NCI-H748 (cell line): ENCODE data around the gene CTDNEP1.

Experiments used
- DNase-seq: peaks from one replicate; lab custom pipeline; 2025; ENCODE audit not compliant: unreplicated experiment; lab: John Stamatoyannopoulos, UW

The CTDNEP1 gene

DNA sequence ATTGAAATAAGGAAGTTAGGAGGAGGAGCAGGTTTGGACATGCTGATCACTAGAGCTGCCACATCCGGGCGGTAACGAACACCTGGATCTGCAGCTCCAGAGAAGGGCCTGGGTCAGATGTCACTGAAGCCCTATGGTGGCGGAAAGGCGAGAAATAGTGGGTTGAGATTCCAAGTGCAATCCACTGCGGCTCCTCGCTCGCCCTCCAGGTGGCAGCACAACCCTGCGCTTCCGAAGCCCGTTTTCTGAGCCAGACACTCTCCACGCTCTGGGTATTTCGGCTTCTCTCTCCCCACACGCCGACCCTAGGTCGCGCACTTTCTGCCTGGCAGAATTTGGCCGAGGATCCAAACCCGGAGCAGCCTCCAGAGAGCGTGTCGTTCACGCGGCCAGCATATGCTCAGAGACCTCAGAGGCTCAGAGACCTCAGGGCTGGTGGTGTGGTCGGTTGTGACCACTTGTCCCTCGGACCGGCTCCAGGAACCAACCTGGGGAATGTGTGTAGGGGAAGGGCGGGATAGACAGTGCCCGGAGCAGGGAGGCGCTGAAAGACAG is 29.1 kb upstream of the CTDNEP1 start:
- peak; percentile 91 for DNase-seq

DNA sequence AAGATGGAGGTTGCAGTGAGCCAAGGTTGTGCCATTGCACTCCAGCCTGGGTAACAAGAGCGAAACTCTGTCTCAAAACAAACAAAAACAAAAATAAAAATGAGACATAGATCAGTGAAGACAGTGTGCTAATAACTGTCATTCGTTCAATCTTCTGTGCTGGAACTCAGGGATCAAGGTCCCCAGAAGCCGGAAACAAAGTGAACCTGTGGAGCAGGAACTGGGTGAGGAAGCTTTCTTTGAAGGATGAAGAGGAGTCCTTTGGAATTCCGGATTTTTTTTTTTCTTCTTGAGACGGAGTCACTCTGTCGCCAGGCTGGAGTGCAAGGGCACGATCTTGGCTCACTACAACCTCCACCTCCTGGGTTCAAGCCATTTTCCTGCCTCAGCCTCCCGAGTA is 27.9 kb upstream of the CTDNEP1 start:
- DNase-seq: no peak

DNA sequence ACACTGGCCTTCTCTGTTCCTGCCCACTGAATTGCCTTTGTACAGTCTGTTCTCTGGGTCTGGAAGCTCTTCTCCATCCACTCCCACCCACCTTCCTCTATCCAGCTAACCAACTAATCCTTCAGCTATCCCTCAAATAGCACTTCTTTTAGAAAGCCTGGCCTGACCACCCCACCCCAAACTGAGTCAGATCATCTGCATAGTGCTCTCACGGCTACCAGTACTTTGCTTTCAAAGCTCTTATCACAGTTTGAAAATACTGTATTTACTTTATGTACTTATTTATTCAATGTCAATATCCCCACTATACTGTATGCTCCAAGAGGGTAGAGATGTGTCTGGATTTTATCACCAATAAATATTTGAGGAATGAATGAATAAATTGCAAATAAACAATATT is 15.2 kb upstream of the CTDNEP1 start:
- no peak for DNase-seq

DNA sequence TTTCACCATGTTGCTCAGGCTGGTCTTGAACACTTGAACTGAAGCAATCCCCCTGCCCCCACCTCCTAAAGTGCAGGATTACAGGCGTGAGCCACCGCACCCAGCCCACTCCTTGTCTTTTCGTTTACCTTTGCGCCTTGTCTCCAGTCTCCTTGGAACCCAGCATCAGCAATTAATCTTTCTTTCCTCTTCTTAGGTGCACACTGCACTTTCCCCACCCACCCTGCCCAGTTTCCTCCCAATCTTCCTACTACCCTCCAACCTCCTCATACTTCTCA is 12.2 kb upstream of the CTDNEP1 start:
- no peak for DNase-seq

DNA sequence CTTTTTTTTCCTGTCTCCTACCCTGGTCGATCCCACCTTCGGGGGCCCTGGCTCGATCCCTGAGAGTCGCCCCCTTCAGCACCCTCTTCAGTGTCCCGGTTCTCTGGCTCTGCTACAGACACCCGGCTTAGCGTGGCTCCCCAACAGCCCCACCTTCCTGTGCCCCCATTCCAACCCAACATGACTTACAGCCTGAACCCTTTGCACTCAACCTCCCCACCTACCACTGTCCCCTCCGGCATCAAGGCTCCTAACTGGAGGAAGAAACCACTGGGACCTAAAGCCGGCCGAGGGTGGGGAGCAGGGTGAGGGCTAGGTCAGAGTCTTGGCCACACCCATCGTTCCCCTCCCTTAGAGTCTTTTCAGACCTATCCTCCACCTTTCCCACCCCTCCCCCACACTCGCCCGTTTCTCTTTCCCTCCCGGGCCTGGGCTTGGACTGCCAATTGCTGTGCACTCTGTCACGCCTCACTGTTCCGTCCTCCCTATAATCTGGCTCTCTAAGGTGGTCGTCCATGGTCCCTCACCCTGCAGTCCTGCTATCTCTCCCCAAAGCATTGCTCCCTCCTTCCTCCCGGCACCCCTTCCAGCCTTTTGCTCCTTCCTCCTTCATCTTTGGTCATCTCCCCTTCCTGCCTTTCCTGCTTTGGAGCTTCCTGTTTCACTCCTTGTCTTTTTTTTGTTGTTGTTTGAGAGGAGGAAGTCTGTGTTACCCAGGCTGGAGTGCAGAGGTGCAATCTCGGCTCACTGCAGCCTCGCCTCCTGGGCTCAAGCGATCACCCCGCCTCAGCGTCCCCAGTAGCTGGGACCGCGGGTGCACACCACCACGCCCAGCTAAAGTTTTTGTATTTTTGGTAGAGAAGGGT is 11.6 kb upstream of the CTDNEP1 start:
- DNase-seq: peak; percentile 77

DNA sequence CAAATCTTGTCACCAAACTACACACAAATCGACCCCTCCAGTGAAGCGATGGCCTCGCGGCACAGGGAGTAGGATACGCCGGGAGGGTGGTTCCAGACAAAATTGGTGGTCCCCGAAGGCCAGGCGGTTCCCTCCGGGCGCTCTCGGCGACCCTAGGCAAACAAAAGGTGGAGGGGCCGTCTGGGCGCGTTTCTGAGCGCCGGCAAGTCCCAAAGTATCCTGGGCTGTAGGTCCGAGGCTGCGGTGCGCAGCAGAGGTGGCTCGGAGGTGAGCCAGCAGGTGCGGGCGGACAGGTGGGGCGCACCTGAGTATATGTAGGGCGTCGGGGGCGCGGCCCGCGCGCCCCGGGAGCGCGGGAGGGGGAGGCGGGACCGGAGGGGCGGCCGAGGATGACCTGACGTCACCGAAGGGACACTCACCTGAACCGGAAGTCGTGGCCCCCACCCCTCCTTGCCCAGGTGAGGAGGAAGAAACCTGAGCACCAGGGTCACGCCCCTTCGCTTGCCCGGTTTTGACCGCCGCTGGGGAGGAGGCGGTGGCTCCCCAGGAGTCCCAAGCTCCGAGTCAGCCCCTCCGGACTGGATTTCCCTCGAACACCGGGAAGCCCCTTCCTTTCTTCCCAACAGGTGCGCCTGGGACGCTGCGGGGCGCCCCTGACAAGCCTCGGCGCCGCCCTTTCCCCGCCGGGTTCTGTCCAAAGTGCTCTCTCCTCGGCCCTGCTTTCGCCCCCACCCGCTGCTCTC is 10.8 kb upstream of the CTDNEP1 start, which contains the start of gene CLDN7:
Gene CLDN7 (minus strand): TSS at position 287 of the 743 bp plus-strand sequence. CDS start 435 bp downstream, outside the sequence.
- peak; percentile 97 for DNase-seq

DNA sequence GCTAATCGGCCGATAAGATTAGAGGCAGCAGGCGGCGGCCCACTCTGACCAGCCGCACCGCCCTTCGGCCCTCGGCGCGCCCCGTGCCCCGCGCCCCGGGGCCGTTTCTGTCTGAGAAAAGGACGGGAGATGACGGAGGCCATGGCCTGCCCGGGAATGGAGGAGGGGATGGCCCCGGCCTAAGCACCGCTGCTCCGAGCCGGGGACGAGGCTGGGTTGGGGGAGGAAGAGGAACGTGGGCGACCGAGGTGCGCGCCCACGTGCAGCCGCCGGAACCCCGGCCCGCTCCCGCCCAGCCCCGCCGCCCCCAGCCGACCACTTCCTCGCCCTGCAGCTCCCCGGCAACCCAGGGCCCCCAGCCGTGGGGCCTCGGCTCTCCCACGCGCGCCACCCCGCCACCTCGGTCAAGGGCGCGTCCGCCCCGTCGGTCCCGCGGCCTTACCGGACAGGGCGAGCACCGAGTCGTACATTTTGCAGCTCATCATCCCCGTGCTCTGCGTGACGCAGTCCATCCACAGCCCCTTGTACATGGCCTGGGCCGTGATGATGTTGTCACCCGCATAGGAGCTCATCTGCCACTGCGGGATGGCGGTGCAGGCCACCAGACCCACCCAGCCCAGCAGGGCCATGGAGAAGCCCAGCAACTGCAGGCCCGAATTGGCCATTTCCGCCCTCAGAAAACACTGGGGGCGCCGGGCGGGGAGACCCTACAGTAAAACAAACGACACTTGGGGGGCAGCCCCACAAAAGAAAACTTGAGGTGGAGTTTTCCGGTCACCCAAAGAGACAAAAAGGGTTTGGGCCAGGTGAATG is 10.1 kb upstream of the CTDNEP1 start:
- DNase-seq: peak; percentile 58

DNA sequence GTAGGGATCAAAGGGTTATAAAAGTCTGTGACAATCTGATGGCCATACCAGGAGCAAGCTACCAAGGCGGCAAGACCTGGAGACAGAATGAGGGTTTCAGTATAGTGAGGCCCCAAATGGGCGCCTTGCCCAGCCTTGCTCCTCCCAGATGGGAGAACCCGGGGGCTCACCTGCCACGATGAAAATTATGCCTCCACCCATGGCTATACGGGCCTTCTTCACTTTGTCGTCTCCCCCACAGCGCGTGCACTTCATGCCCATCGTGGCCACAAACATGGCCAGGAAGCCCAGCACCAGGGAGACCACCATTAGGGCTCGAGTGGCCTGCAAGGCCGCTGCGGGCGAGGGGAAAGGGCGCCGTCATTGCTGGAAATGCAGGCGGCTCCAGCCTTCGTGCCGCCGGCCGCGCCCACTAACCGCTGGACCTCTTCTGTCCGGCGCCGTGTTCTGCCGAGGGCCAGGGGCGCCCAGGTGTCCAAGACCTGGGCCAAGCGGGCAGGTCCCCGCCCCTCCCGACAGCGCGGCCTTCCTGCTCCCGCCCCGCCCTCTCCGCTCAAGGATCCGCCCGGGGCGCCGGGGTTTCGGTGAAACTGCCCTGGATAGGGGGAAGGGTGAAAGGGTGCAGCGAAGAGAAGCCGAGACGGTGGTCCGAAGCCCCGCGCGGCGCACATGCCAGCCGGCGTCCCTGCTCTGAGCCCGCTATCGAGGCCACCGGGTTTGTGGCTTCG is 9.3 kb upstream of the CTDNEP1 start:
- peak; percentile 79 for DNase-seq

DNA sequence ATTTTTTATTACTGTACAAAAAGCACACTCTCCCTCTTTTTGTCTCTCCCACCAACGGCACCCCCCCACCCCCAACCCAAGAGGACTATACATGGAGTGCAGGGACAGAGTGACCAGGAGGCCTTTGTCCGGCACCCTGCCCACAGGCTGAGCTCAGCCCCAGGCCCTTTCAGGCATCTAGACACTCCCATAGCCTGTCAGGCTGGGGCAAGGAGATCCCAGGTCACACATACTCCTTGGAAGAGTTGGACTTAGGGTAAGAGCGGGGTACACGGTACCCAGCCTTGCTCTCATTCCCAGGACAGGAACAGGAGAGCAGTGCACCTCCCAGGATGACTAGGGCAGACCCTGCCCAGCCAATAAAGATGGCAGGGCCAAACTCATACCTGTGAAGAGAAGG is 8.6 kb upstream of the CTDNEP1 start:
- DNase-seq: no peak

DNA sequence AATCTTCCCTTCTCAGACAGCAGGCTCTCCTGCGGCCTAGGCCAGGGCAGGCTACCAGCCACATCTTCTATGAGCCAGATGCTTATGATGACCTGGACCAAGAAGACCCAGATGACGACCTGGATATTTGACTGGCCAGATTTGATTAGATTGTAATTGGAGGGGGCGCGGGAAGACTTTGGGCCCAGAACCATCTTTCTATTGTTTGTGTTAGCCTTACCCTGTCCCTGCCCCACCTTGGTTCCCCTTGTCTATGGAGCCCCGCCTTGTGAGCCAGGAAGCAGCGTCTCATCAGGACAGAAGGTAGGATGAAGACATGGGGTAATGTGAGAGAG is 8.0 kb upstream of the CTDNEP1 start:
- no peak for DNase-seq

DNA sequence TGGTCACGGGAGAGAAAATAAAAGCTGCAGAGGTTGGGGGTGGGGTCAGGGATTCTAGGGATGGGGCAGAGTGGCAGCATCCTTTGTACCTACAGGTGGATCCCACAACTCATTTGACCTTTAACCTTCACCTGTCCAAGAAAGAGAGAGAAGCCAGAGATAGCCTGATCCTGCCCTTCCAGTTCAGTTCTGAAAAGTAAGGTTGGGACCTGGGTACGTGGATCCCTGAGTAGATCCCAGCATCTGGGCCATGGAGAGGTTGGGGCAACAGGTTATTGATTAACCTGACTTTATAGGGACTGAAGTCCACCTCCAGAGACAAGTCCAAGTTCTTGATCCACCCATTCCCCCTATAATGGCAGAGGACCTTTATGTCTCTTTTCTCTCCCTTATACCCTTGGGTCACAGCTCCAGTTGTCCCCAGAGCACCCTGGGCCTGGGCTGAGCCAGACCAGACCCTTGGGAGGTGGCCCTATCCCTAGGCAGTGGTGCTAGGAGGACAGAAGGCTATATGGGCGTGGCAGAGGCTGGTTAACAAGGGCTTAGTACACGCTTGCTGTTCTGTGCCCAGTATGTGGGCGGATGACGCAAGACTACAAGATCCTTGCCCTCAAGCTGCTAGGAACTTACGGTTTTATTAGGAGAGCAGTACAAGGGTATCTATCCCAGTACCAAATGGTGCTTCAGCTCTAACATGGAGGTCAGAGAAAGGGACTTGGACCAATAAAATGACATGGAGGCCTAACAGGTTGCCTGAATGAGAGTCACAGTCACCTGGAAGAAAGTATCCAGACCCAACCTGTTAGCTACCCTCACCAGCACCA is 7.4 kb upstream of the CTDNEP1 start:
- no peak for DNase-seq

DNA sequence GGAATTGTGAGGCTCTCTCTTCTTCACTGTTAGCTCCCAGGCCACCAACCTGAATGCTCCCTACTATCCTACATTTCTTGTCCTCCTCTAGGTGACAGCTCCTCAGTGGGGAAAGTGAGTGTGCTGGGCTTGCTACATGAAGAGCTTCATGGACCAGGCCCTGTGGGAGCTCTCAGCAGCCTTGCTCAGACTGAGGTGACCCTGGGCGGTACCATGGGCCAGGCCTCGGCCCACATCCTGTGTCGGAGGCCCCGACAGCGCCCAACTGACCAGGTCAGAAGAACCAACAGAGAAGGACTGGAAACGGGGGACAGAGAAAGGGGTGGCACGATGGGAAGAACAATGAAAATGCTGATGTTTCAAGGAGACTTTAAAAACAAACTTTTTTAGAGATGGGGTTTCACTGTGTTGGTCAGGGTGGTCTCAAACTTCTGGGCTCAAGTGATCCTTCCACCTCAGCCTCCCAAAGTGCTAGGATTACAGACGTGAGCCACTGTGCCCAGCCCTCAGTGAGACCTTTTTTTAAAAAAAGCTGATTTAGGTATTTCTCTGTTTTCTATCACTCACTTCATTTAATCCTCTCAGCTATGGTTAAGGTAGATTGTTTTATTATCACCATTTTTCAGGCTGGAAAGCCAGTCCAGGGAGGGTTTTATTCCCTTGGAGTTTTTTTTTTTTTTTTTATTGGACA is 5.4 kb upstream of the CTDNEP1 start:
- no peak for DNase-seq

DNA sequence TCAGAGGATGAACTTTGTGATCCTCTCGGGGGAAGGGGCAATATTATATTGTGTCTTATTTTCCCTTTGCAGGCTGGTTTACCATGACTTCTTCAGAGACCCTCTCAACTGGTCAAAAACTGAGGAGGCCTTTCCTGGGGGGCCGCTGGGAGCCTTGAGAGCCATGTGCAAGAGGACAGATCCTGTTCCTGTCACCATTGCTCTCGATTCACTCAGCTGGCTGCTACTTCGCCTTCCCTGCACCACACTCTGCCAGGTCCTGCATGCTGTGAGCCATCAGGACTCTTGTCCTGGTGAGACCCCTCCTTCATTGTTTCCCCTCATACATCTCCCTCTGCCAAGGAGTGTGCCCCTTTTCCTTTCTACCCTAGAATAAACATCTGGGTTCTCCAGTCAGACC is 3.0 kb upstream of the CTDNEP1 start:
- DNase-seq: no peak

DNA sequence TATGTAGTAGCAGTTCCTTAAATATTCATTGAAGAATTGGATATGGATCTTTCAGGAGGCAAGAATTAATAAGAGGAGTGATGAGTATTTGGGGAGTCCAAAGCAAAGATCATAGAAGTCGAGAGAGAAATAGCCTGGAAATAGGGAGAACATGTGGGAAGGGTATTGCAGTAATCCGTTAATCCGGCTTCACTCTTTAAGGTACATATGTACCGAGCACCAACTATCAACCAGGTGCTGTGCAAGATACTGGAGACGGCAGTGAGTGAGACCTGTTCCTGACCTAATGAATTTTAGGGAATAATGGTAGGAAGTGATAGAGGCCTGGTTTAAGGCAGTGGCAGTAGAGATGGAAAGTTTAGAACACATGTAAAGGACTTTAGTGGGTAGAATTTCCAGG is 1.5 kb upstream of the CTDNEP1 start:
- DNase-seq: no peak

DNA sequence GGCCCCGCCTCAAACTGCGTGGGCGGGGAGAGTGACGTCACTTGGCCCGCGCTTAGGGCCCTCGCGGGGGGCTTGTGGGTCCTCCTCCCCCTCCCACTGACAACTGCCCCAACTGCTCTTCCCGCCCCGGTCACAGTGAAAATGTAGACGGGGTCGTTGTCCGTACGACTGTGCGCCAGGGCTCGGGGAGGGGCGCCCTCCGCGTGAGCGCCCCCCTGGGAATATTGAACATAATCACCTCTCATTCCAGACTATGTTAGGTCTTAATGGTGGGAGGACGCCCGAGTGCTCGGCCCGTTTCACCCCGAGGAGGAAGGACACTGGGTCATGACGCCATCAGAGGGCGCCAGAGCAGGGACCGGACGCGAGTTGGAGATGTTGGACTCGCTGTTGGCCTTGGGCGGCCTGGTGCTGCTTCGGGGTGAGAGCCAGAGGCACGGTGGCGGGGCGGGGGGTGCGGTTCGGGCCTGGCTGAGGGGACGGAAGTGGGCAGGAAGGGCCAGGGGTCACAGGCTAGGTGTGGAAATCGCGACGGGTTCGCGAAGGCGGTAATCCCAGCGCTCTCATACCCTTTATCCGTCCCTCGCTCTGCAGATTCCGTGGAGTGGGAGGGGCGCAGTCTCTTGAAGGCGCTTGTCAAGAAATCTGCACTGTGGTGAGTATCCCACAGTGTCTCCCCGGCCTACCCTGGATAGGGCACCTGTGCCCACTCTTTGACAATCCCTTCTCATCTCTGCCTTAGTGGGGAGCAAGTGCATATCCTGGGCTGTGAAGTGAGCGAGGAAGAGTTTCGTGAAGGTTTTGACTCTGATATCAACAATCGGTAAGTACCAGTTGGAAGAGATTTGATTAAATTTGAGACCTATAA is 876 bp upstream of the CTDNEP1 start, which contains the start of gene ELP5:
Gene ELP5 (plus strand): TSS at position 40 of the 868 bp plus-strand sequence. CDS start 336 bp downstream, at position 376.
- peak; percentile 97 for DNase-seq

DNA sequence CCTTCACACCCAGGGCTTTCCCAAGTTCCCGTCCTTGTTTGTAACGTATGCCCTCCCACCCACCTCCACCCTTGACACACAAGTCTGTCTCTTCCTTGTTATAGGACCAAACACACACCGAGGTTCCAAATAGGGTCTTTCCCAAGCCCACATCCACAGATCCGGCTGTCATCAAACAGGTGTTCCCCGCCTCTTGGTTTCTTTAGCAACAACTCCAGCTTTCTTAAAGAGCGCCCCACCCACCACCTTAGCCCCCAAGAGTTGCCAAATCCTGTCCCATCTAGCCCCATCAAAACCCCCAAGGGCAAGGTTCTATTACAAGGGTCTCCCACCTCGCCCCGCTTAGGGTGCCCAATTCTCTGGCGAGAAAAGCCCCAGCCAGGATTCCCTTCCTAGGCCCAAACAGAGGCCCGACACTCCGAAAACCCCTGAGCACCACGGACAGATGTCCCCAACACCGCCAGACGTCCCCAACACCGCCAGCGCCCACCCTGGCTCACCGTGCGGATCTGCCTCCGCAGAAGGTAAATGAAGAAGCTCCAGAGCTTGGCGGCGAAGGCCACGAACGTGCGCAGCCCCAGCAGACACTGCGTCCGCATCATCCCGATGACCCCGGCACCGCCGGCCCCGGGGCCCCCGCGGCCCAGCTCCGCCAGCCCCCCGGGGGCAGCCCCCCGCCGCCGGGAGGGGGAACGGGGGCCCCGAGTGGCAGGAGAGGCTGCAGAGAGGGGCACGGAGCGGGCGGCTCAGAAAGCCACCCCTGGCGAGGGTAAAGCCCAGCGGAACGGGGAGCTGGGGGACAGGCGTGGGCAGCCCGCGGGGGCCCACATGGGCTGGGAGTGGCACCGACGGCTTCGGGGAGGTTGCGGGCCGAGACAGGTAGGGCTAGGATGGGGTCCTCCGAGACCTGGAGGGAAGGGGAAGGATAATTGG is 573 bp downstream of the CTDNEP1 start:
- DNase-seq: no peak

DNA sequence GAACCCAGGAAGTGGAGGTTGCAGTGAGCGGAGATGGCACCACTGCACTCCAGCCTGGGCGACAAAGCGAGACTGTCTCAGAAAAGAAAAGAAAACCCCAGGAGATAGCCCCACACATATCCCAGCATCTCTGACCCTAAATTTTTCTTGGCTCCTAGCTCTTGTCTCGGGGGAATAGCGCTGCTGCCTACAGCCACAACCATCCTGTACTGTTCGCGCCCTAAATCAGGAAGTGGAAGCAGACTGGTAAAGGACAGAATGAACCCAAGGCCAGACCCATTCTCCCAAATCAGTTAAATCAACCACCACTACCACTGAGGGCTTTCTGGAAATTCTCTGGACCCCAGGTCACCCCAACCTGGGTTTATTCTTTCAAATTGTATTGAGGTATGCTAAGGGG is 1.7 kb downstream of the CTDNEP1 start:
- DNase-seq: no peak
